Endothelial cell of umbilical vein (primary cell): ENCODE measurements around the gene ZNF3.

ENCODE experiments used
- EZH2 ChIP-seq: IDR thresholded peaks from 2 replicates; pipeline ENCODE4 v1.6.1; 2012; ENCODE audit warnings: borderline replicate concordance, low read depth, mild to moderate bottlenecking, moderate library complexity, low read length, inconsistent platforms; ENCODE audit not compliant: severe bottlenecking
- POLR2A ChIP-seq: IDR thresholded peaks from 2 replicates; pipeline ENCODE4 v1.6.1; 2012; ENCODE audit warnings: low read depth, mild to moderate bottlenecking, control low read depth, low read length
- TF ChIP-seq, protein P1 (sequence below), 2 donors: IDR thresholded peaks; 1 replicate in 1 of 2; 2 replicates in 1 of 2; pipeline ENCODE4 v1.5.1; 2011; ENCODE audit warnings: low read length in 2 of 2, mild to moderate bottlenecking in 2 of 2, moderate library complexity in 2 of 2, control low read depth in 1 of 2, inconsistent platforms in 1 of 2, low read depth in 1 of 2; ENCODE audit not compliant: insufficient read depth in 1 of 2; ENCODE audit errors: extremely low read depth in 1 of 2

DNA sequence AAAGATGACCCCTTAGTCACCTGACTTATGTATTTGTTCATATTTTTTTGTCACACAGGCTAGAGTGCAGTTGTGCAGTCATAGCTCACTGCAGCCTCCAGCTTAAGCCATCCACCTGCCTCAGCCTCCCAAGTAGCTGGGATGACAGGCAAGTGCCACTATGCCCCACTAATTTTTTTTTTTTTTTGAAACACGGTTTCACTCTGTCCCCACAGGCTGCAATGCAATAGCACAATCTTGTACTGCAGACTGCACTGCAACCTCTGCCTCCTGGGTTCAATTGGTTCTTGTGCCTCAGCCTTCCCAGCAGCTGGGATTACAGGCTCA lies 47.1 kb upstream of the ZNF3 start:
- TF ChIP-seq, protein P1, sequence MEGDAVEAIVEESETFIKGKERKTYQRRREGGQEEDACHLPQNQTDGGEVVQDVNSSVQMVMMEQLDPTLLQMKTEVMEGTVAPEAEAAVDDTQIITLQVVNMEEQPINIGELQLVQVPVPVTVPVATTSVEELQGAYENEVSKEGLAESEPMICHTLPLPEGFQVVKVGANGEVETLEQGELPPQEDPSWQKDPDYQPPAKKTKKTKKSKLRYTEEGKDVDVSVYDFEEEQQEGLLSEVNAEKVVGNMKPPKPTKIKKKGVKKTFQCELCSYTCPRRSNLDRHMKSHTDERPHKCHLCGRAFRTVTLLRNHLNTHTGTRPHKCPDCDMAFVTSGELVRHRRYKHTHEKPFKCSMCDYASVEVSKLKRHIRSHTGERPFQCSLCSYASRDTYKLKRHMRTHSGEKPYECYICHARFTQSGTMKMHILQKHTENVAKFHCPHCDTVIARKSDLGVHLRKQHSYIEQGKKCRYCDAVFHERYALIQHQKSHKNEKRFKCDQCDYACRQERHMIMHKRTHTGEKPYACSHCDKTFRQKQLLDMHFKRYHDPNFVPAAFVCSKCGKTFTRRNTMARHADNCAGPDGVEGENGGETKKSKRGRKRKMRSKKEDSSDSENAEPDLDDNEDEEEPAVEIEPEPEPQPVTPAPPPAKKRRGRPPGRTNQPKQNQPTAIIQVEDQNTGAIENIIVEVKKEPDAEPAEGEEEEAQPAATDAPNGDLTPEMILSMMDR (IDR thresholded peaks at IDR 0.05; ENCODE audit: extremely low read depth in 1 of 2, insufficient read depth in 1 of 2, low read depth in 1 of 2, low read length in 2 of 2) = no peak
- no peak for TF ChIP-seq EZH2
- TF ChIP-seq POLR2A = no peak
